ENCODE data around the gene LRRC8D.
"Not testable (repeated sequence)": the region's sequence is repeated elsewhere in the genome, so short reads cannot be mapped to it uniquely, and the experiment has no call there.

Gene LRRC8D

DNA sequence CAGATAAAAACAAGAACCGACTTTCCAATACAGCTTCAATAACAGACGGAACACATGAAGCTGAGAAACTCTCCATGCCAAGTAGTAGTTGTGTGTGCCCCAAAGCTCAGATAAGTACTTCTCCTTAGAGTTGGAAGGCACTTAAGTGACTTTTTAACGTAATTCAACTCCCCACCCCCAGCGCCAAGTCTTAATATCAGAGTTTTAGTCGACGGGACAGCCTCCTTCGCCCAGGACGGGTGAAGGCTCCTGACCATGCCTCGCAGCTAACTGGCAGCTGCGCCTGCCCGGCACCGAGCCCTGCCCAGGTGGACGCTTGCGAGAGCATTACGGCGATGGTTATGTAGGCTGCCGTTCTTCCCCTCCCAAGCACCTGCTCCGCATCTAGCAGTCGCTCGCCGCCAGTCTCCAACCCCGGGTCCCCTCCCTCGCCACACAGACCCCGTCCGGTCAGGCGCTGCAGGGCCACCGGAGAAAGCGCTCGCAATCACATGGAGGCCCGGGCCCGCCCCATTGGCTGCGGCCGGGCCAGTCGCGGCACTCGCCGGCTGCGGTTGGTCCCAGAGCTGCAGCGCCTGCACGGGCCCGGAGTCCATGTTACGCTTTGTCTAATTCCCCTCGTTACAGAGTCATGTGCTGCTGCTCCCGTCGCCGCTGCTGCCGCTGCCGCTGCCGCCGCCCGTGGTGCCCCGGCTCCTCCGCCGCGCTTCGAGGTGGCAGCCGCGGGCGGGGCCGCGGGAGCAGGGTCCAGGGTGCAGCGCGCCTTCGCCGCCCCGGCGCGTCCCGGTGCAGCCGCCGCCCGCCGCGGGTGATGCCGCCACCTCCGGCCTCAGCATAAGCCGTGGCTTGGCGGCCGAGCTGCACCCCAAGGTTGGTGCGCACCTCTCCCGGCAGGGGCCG lies at the start of gene LRRC8D:
Gene LRRC8D, plus strand, starts transcription at position 611 of the 900 bp plus-strand sequence. CDS start 112,037 bp downstream, outside the sequence.
- peak; percentile 43 to 56 (median 47) for DNase-seq (ENCODE audit: low read depth in 3 of 3)

DNA sequence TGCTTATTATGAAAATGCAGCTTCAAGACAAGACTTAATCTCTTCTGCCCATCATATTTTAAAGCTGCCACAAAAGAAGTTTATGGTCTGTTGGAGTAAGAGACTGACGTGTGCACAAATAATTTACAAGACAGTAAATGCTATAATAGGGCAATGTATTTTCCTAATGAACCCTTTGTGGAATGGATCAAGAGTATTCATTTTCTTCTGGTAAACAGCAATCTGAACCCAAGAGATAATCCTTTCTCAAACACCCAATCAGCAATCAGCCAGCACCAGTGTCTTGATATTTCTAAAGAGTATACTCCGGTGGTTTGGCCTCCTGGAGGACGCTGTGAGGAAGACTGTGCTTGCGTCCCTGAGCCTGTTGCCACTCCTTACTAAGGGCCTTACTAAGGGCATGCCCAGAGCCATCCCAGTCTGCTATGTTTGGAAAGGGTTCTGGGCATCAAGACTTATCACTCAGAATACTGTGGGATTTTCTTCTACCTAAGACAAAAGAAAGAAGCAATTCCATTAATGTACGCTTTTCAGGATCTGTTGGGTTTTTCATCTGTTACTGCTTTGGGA lies 48.8 kb upstream of the LRRC8D start:
- DNase-seq (ENCODE audit: low read depth in 3 of 3) = no peak

DNA sequence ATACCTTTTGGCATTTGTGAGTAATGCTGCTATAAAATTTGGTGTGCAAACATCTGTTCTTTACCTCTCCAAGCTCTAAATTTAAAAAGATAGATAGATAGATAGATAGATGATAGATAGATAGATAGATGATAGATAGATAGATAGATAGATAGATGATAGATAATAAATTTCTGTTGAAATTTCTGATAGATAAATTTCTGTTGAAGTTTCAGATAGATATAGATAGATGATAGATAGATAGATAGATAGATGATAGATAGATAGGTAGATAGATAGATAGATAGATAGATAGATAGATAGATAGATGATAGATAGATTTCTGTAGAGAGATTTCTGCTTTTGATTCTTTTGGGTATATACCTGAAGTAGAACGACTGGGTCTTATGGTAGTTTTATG lies 44.7 kb upstream of the LRRC8D start:
- not testable (repeated sequence) for DNase-seq (ENCODE audit: low read depth in 3 of 3)

DNA sequence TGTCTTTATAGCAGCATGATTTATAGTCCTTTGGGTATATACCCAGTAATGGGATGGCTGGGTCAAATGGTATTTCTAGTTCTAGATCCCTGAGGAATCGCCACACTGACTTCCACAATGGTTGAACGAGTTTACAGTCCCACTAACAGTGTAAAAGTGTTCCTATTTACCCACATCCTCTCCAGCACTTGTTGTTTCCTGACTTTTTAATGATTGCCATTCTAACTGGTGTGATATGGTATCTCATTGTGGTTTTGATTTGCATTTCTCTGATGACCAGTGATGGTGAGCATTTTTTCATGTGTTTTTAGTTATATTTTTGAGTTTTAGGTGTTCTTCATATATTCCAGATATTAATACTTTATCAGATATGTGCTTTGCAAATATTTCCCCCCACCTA lies 43.6 kb upstream of the LRRC8D start:
- DNase-seq (ENCODE audit: low read depth in 3 of 3) = not testable (repeated sequence)

DNA sequence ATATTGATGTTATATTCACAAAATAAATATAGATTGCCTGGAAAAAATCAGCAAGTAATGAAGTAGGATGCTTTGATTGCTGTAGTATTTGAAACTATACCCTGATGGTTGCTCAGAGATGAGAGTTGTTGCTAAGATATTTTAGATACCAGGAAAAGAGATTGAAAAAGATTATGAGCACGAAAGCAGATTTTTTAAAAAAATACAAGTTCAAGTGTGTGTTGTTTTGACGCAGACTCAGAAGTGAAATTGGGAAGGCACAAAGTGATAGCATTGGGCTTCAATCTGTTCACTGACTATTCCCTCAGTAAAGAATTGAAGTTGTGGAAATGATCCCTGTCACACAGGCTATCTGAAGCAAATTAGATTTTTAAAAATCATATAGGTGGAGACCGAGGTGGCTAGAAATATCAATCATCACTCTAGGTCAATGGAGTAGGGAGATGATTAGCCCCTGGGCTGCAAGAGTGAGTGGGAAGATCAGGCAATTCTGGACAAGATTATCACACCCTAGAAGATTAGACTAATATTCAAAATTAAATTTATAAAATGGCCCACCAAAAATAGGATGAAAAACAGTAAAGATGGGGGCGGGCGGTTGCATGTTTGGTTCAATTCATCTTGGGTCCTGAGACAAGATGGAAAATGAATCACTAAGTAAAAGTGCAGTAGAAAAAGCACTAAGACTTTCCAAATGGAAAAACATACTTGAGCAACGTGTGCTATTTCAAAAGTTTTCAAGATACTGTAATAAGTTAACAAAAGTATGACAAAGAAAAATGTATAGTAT lies 41.5 kb upstream of the LRRC8D start:
- DNase-seq (ENCODE audit: low read depth in 3 of 3) = no peak

DNA sequence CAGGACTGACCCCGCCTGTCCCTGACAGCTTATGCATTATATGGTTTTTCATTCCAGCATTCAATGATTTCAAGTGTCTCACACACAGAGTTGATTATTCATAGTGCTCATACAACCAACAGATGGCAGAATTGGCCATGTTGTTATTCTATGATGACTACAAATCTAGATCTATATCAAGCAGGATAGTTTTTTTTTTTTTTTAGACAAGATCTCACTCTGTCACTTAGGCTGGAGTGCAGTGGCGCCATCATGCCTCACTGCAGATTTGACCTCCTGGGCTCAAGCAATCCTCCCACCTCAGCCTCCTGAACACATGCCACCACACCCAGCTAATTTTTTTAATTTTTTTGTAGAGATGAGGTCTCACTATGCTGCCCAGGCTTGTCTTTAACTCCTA lies 40.1 kb upstream of the LRRC8D start:
- DNase-seq (ENCODE audit: low read depth in 3 of 3) = no peak

DNA sequence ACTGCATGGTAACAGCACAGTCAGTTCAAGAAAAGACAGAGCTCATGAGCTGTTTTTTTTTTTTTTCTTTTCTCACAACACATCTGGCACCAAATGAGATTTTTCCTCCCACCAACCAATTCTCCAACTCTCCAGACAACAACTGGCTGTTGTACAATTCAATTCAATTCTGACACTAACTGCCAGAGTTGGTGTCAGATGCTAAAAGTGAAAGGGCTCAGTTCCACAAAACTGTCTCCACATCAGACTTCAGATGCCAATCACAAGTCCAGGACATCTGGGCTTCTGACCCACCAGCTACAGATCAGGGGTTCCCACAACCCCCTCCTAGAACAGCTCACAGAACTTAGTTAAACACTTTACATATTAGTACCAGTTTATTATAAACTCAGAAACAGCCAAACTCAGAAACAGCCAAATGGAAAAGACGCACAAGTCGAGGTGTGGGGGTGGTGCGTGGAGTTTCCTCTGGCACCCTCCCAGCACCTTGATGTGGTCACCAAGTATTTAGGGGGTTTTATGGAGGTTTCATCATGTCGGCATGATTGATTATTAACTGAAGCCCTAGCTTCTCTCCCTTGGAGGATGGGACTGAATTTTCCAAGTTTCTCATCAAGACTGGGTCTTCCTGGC lies 39.2 kb upstream of the LRRC8D start:
- peak; percentile 60 to 72 (median 63) for DNase-seq (ENCODE audit: low read depth in 3 of 3)

DNA sequence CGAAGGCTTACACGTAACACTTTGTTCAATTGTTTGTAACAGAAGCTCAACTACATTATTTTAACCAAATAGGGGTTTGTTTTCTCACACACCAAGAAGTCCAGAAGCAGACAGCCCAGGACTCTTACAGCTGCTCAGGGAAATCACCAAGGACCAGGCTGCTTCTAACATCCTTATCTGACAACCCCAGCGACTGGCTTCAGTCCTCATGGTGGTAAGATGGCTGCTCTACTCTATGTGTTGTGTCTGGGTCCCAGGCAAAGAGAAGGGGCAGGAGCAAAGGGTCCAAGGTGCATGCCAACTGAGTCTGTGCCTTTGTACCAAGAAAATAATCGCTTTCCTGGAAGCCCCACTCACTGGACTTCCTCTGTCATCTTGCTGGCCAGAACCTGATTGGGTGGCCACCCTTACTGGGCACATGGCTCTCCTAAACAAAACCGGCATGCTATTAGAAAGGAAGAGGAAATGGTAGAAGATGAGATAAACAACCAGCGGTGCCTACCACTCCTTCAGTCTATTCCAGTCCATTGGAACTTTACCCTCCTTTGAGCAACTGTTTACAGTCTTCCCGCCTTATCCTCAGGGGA lies 34.1 kb upstream of the LRRC8D start:
- no peak for DNase-seq (ENCODE audit: low read depth in 3 of 3)

DNA sequence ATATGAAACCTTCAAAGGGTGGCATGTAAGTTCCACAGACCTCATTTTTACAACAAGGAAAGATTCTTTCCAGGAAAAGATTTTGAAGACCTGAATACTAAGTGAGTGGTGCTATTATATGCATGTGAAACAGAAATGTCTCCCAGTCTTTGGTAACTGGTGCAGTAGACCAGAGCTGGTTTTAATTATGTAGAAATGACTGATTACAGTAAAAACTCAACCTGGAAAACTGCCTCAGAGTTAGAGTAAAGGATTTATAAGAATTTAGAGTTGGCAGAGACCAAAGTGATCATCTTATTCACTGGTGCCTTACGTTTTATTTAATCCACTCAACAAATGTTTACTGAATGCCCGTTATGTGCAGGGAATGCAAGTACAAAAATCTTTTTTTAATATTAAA lies 30.2 kb upstream of the LRRC8D start:
- no peak for DNase-seq (ENCODE audit: low read depth in 3 of 3)

DNA sequence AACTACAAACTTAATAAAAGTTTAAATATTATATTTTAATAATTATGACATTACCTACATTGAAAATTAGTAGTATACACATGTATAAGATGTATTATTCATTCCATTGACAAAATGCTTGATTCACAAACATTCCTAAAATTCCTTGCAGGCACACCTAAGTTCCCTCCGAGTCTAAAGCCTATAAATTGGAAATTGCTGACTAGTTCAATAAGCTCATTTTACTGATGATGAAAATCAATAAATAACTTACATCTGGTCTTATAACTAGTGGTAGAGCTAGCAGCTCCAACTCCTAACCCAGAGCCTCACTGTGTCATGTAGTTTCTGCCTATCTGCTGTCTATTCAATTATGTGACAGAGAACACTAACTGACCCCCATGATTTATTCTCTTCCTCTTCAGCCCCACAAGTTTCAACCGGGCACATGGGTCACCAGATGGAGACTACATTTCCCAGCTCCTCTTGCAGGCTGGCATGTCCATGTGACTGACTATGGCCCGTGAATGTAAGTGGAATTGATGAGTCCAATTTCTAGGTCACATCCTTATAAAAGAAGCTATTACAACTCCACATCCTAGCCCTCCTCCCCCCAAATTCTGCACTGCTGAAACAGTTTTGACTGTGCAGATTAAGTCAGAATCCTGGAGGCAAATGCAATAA lies 29.6 kb upstream of the LRRC8D start:
- DNase-seq (ENCODE audit: low read depth in 3 of 3) = no peak

DNA sequence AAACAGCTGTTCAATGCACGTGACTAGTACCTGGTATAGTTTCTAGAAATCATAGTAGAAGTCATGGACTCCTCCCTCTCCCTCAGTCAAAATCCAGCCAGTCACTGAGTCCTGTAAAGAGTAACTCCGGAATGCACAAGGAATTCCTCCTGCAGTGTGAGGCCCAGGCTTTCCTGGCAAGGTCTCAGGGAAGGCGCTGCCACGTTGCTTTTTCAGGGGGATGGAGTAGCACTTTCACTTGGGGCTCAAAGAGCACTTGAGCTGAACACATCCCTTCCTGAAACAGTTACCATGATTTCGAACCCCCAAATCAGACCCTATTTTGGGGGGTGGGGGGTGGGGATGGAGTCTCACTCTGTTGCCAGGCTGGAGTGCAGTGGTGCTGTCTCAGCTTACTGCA lies 26.4 kb upstream of the LRRC8D start:
- no peak for DNase-seq (ENCODE audit: low read depth in 3 of 3)

DNA sequence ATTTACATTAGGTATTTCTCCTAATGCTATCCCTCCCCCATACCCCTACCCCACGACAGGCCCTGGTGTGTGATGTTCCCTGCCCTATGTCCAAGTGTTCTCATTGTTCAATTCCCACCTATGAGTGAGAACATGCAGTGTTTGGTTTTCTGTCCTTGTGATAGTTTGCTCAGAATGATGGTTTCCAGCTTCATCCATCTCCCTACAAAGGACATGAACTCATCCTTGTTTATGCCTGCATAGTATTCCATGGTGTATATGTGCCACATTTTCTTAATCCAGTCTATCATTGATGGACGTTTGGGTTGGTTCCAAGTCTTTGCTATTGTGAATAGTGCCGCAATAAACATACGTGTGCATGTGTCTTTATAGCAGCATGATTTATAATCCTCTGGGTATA lies 25.3 kb upstream of the LRRC8D start:
- not testable (repeated sequence) for DNase-seq (ENCODE audit: low read depth in 3 of 3)

DNA sequence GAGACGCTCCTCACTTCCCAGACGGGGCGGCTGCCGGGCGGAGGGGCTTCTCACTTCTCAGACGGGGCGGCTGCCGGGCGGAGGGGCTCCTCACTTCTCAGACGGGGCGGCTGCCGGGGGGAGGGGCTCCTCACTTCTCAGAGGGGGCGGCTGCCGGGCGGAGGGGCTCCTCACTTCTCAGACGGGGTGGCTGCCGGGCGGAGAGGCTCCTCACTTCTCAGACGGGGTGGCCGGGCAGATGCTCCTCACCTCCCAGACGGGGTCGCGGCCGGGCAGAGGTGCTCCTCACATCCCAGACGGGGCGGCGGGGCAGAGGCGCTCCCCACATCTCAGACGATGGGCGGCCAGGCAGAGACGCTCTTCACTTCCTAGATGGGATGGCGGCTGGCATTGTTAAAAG lies 23.0 kb upstream of the LRRC8D start:
- not testable (repeated sequence) for DNase-seq (ENCODE audit: low read depth in 3 of 3)

DNA sequence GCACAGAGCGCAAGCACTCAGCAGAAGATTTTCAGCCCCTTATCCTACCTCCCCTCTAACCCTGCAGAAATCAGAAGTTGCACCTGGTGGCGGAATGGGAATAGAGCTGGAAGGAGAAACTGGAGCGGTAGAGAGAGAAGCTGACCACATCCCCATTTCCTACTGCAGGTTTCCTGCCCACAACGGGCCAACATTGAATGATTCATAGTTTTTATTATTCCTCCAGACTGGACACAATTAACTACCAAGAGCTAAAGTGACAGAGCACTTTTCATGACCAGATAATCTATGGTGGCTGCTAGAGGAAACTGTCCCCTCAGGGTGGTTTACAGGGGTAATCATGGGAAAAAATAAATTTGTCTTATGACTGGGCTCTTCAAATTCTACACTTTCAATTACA lies 21.3 kb upstream of the LRRC8D start:
- DNase-seq (ENCODE audit: low read depth in 3 of 3) = no peak

DNA sequence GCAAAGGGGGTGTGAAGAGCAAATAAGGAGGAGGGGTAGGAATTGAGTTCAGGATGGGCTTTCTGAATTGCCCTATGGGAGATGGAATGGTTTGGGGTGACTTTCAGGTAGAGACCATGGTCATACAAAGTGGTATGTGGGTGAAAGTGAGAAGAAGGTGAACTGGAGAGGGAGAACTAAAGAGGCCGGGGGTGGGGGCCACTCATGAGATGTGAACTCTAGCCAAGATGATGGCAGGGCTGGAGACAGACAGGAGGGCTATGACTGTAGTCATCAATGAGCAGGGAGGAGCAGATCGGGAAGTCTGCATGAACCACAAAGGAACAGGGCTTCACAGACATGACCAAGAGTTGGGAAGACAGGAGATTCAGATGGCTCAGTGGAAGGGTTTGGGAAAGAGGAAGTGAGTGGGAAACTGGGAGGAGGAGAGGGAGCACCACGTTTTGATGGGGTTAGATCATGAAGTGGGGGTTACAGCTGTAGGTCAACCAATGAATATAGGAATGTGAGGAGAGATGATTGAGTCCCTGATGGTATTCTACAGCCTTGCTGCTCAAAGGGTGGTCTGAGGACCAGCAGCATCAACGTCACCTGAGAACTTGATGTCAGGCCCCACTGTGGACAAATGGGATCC lies 20.7 kb upstream of the LRRC8D start:
- no peak for DNase-seq (ENCODE audit: low read depth in 3 of 3)

DNA sequence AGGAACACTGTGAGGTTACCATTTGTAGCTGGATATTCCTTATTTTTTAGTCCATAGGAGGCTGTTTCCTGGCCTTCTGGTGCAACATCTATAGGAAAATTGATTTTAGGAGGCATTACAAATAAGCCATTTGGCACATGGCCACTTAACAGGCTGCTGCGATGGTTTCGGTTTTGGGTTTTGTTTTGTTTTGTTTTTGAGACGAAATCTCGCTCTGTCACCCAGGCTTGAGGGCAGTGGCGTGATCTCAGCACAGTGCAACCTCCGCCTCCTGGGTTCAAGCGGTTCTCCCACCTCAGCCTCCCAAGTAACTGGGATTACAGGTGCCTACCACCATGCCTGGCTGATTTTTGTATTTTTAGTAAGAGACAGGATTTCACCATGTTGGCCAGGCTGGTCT lies 20.1 kb upstream of the LRRC8D start:
- DNase-seq (ENCODE audit: low read depth in 3 of 3) = no peak

DNA sequence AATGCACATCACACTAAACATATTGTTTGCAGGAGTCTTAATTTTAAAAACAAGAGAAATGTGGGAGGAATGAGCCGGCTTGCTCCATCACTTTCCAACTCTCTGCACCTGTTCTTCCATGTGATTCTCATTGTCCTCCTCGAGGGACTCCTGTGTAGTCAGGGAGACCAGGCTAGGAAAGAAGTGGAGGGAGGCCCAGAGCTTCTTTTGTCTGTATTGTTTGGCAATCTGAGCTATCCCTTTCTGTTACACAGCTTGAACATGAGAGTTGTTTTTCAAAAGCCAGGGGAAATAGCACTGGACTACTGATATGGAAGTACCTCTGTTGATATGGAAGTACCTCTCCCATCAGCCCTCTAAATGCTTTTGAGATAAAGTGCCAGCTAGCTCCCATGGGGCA lies 18.8 kb upstream of the LRRC8D start:
- DNase-seq (ENCODE audit: low read depth in 3 of 3) = no peak

DNA sequence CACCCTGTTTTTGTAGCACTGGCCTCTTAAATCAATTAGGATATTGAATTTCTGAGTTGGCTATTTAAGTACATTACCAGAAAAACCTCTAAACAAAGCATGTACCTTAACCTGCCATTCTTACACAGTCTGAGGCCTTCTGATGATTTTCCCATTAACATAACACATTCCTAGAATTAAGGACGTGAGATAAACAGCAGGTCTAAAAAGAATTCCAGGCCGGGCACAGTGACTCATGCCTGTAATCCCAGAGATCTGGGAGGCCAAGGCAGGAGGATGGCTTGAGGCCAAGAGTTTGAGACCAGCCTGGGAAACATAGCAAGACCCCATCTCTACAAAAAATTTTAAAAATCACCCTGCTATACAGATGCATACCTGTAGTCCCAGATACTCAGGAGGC lies 18.0 kb upstream of the LRRC8D start:
- no peak for DNase-seq (ENCODE audit: low read depth in 3 of 3)

DNA sequence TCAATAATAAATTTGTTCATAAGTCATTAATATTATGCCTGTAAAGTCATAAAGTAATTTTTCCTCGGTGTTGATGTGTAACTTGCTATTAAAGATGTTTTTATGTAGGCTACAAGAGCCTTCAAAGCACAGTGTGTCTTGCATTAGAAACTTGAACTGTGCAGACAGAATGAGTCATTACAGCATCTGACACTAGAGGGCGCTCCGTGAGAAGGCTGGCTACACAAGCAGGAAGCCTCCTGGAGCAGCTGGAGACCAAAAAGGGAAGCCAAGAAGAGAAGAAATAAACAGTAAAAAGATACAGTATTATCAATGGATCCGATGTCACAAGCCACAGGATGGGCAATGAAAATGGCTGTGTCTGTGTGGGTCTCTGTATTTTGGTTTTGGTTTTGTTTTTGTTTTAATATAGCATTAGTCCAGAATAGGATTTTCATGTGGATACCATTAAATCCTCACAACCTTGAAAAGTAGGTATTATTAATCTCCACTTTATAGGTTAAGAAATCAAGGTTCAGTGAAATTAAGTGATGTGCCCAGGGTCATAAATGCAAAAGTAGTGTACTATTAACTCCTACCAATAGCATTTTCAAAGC lies 16.1 kb upstream of the LRRC8D start:
- DNase-seq (ENCODE audit: low read depth in 3 of 3) = peak; percentile 69 to 83 (median 79)

DNA sequence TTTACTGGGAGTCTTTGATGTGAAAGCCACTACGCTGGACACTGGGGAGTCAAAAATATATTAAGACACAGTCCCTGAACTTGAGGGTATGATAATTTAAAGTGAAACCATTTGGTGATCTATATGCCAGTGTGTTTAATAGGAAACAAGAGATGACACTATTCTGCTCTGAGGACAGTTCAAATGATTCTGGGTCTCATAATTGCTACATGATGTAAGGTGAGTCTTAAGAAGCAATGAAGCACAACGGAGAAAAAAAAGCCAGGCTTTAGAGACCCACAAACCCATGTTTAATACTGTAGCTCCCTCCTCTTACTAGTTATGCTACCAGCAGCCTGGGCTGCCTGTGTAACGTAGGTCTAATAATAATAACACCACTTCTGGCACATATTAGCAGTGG lies 14.2 kb upstream of the LRRC8D start:
- no peak for DNase-seq (ENCODE audit: low read depth in 3 of 3)

Measured in stimulated activated CD4-positive, alpha-beta T cell treated with anti-CD3 and anti-CD28 coated beads, TNF-alpha, amount 100 ng/mL, for 48 hours (primary cell).